PC-3 (cell line): ENCODE results near the gene SPRR1A. TPM values are rescaled to one million over a fixed set of nuclear protein-coding genes. Genes with fewer than 3 reads are reported as not detected.

Experiments
- ATAC-seq: fragments of 200-7000 bp; cut with Tn5 transposase; 2 replicates; pipeline ENCODE4 v1.9.1; 2020; ENCODE audit warnings: mild to moderate bottlenecking, moderate library complexity
- BruUV-seq: library from RNA; stranded (reverse); fragments of 400-500 nt; replicated peaks from 2 replicates; lab custom pipeline; 2021; lab: Mats Ljungman, UMichigan
- CTCF ChIA-PET: fragments of 300-600 bp; sonication (Branson Sonifier 250); formaldehyde crosslinking; loops from one replicate; lab custom pipeline; 2022; ENCODE audit warnings: antibody characterized with exemption; lab: Charles Lee
- POLR2A ChIA-PET: fragments of 300-600 bp; sonication (Branson Sonifier 250); formaldehyde crosslinking; loops from one replicate; lab custom pipeline; 2022; ENCODE audit warnings: antibody characterized with exemption; ENCODE audit not compliant: unreplicated experiment; lab: Charles Lee
- DNase-seq: peaks from one replicate; pipeline ENCODE4 v3.0.0-alpha.2; 2015
- H2AFZ ChIP-seq: fragments of 300-600 bp; sonication (generic); 2 replicates; pipeline ENCODE4 v1.6.0; 2016; ENCODE audit warnings: antibody characterized with exemption, low read length
- H3F3A ChIP-seq: fragments of 300-600 bp; sonication (generic); one replicate; pipeline ENCODE4 v1.6.0; 2017; ENCODE audit warnings: antibody characterized with exemption, low read length, control low read depth, mild to moderate bottlenecking; ENCODE audit not compliant: unreplicated experiment
- H3K27ac ChIP-seq: fragments of 300-600 bp; sonication (generic); 2 replicates; pipeline ENCODE4 v1.5.1; 2016; ENCODE audit warnings: mild to moderate bottlenecking, low read length
- H3K27me3 ChIP-seq: fragments of 300-600 bp; sonication (generic); 2 replicates; pipeline ENCODE4 v1.6.1; 2016; ENCODE audit warnings: low read length, mixed read lengths
- H3K36me3 ChIP-seq: fragments of 300-600 bp; sonication (generic); 2 replicates; pipeline ENCODE4 v1.6.1; 2016; ENCODE audit warnings: low read depth, mixed run types, low read length, mixed read lengths
- H3K4me1 ChIP-seq: fragments of 300-600 bp; sonication (generic); 2 replicates; pipeline ENCODE4 v1.5.1; 2016; ENCODE audit warnings: low read length; ENCODE audit not compliant: insufficient read depth
- H3K4me2 ChIP-seq: fragments of 300-600 bp; sonication (generic); 2 replicates; pipeline ENCODE4 v1.6.0; 2016; ENCODE audit warnings: low read length
- H3K4me3 ChIP-seq: fragments of 300-600 bp; sonication (generic); 2 replicates; pipeline ENCODE4 v1.5.1; 2016; ENCODE audit warnings: mild to moderate bottlenecking, low read length, mixed read lengths
- H3K79me2 ChIP-seq: fragments of 300-600 bp; sonication (generic); 2 replicates; pipeline ENCODE4 v1.6.1; 2017; ENCODE audit warnings: low read length, mixed read lengths
- H3K9ac ChIP-seq: fragments of 300-600 bp; sonication (generic); 2 replicates; pipeline ENCODE4 v1.6.0; 2016; ENCODE audit warnings: mild to moderate bottlenecking, low read length
- H3K9me2 ChIP-seq: fragments of 300-600 bp; sonication (generic); replicated peaks from 2 replicates; pipeline ENCODE4 v1.6.1; 2016; ENCODE audit warnings: mixed run types, low read length, mixed read lengths
- H3K9me3 ChIP-seq: fragments of 300-600 bp; sonication (generic); 2 replicates; pipeline ENCODE4 v1.6.1; 2016; ENCODE audit warnings: low read length, mixed read lengths
- H4K20me1 ChIP-seq: fragments of 300-600 bp; sonication (generic); 2 replicates; pipeline ENCODE4 v1.6.1; 2016; ENCODE audit warnings: low read length, mixed read lengths
- CTCF ChIP-seq: fragments of 300-600 bp; sonication (generic); conservative IDR thresholded peaks from 2 replicates; pipeline ENCODE4 v1.5.1; 2017; ENCODE audit warnings: antibody characterized with exemption, low read depth, mild to moderate bottlenecking, low read length
- EZH2 ChIP-seq: fragments of 300-600 bp; sonication (generic); IDR thresholded peaks from one replicate; pipeline ENCODE4 v1.6.1; 2017; ENCODE audit warnings: antibody characterized with exemption, mild to moderate bottlenecking, low read length; ENCODE audit not compliant: unreplicated experiment
- EZH2phosphoT487 ChIP-seq: fragments of 300-600 bp; sonication (generic); IDR thresholded peaks from 2 replicates; pipeline ENCODE4 v1.6.1; 2018; ENCODE audit warnings: mild to moderate bottlenecking, antibody characterized with exemption, low read length, borderline replicate concordance
- intact Hi-C: fragments of 100-400 bp; cut with micrococcal nuclease; formaldehyde crosslinking; loops from 2 replicates; pipeline ENCODE4 v1.9.0; 2023
- total RNA-seq: library from RNA; depleted of rRNA; stranded (reverse); fragments of >200 nt; gene quantifications from 2 replicates; pipeline ENCODE4 v1.2.3, GENCODE V29; 2014

The SPRR1A gene
- total RNA-seq, 1 experiment from 2014 or later: not detected

- no peaks in the 10 kb centered on the region for H3K9me2 ChIP-seq
- BruUV-seq: no TSS peak
- CTCF ChIA-PET: no interaction called here
- H3K4me3 ChIP-seq: no peak overlapping the region
- no peaks in the 10 kb centered on the region for H3K36me3 ChIP-seq
- ATAC-seq (no peak), DNase-seq (peak; percentile 27)
- intact Hi-C loops: no loop called here
- H3F3A ChIP-seq: no peaks in the 10 kb centered on the region
- no peak overlapping the region for H3K27ac ChIP-seq
- no peak overlapping the region for H3K4me2 ChIP-seq
- no peaks in the 10 kb centered on the region for H3K9me3 ChIP-seq
- POLR2A ChIA-PET: no interaction called here
- peaks cover 23% of the 10 kb centered on the region for H3K27me3 ChIP-seq
- peaks cover 9% of the 10 kb centered on the region; the same call in 1 of the 2 replicates for H3K4me1 ChIP-seq
- H2AFZ ChIP-seq: no peak overlapping the region
- no peak for TF ChIP-seq EZH2phosphoT487
- no peak for TF ChIP-seq CTCF
- TF ChIP-seq EZH2: no peak
- no peak overlapping the region for H3K9ac ChIP-seq
- H4K20me1 ChIP-seq: no peaks in the 10 kb centered on the region
- H3K79me2 ChIP-seq: no peaks in the 10 kb centered on the region
Measured at GRCh38 chr1:152964536-152964935, 19.3 kb upstream of the SPRR1A start.

GRCh38 chr1:152965853-152966252 is 18.0 kb upstream of the SPRR1A start:
- H3K4me2 ChIP-seq: no peak overlapping the region
- no peak overlapping the region for H3K9ac ChIP-seq
- peaks cover 9% of the 10 kb centered on the region; the same call in 1 of the 2 replicates for H3K4me1 ChIP-seq
- H3K9me3 ChIP-seq: no peaks in the 10 kb centered on the region
- H3K4me3 ChIP-seq: no peak overlapping the region
- H3K36me3 ChIP-seq: no peaks in the 10 kb centered on the region
- BruUV-seq: no TSS peak
- CTCF ChIA-PET: no interaction called here
- H2AFZ ChIP-seq: no peak overlapping the region
- POLR2A ChIA-PET: no interaction called here
- intact Hi-C loops: no loop called here
- no peak overlapping the region for H3K27ac ChIP-seq
- no peak for ATAC-seq
- H3K79me2 ChIP-seq: no peaks in the 10 kb centered on the region
- no peaks in the 10 kb centered on the region for H4K20me1 ChIP-seq
- H3K27me3 ChIP-seq: peaks cover 26% of the 10 kb centered on the region
- TF ChIP-seq CTCF (no peak), EZH2 (no peak), EZH2phosphoT487 (no peak)
- no peak for DNase-seq
- no peaks in the 10 kb centered on the region for H3K9me2 ChIP-seq
- H3F3A ChIP-seq: no peaks in the 10 kb centered on the region

- ChIA-PET POLR2A (no interaction called here), CTCF (no interaction called here)
- no TSS peak for BruUV-seq
- H4K20me1 ChIP-seq: no peaks in the 10 kb centered on the region
- no peak overlapping the region for H3K27ac ChIP-seq
- no peak for TF ChIP-seq EZH2phosphoT487
- TF ChIP-seq CTCF: no peak
- TF ChIP-seq EZH2: no peak
- peak; percentile 73 for DNase-seq
- peaks cover 26% of the 10 kb centered on the region for H3K27me3 ChIP-seq
- H3K9me3 ChIP-seq: no peaks in the 10 kb centered on the region
- H3F3A ChIP-seq: no peaks in the 10 kb centered on the region
- no peaks in the 10 kb centered on the region for H3K36me3 ChIP-seq
- peaks cover 9% of the 10 kb centered on the region; the same call in 1 of the 2 replicates for H3K4me1 ChIP-seq
- peak; percentile 27; the same call in 1 of the 2 replicates for ATAC-seq
- intact Hi-C loops: no loop called here
- H3K4me2 ChIP-seq: no peak overlapping the region
- H3K9me2 ChIP-seq: no peaks in the 10 kb centered on the region
- H3K79me2 ChIP-seq: no peaks in the 10 kb centered on the region
- H2AFZ ChIP-seq: no peak overlapping the region
- no peak overlapping the region for H3K4me3 ChIP-seq
- no peak overlapping the region for H3K9ac ChIP-seq
Measured at GRCh38 chr1:152967201-152967600, 16.7 kb upstream of the SPRR1A start.
